ENCODE results near the gene KIF14. TPM values are rescaled to one million over a fixed set of nuclear protein-coding genes. Genes with fewer than 3 reads are reported as not detected.

The KIF14 gene, protein sequence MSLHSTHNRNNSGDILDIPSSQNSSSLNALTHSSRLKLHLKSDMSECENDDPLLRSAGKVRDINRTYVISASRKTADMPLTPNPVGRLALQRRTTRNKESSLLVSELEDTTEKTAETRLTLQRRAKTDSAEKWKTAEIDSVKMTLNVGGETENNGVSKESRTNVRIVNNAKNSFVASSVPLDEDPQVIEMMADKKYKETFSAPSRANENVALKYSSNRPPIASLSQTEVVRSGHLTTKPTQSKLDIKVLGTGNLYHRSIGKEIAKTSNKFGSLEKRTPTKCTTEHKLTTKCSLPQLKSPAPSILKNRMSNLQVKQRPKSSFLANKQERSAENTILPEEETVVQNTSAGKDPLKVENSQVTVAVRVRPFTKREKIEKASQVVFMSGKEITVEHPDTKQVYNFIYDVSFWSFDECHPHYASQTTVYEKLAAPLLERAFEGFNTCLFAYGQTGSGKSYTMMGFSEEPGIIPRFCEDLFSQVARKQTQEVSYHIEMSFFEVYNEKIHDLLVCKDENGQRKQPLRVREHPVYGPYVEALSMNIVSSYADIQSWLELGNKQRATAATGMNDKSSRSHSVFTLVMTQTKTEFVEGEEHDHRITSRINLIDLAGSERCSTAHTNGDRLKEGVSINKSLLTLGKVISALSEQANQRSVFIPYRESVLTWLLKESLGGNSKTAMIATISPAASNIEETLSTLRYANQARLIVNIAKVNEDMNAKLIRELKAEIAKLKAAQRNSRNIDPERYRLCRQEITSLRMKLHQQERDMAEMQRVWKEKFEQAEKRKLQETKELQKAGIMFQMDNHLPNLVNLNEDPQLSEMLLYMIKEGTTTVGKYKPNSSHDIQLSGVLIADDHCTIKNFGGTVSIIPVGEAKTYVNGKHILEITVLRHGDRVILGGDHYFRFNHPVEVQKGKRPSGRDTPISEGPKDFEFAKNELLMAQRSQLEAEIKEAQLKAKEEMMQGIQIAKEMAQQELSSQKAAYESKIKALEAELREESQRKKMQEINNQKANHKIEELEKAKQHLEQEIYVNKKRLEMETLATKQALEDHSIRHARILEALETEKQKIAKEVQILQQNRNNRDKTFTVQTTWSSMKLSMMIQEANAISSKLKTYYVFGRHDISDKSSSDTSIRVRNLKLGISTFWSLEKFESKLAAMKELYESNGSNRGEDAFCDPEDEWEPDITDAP (N-terminal part only)
- 5.1 and 5.4 TPM in 2 replicates for total RNA-seq (2014; rRNA removed; shearing (Covaris generic))
- polyA plus RNA-seq (2016; fragmentation: Nextera tagmentation; extraction: Ambion mirVana) = 2.2 and 2.3 TPM in 2 replicates

DNA sequence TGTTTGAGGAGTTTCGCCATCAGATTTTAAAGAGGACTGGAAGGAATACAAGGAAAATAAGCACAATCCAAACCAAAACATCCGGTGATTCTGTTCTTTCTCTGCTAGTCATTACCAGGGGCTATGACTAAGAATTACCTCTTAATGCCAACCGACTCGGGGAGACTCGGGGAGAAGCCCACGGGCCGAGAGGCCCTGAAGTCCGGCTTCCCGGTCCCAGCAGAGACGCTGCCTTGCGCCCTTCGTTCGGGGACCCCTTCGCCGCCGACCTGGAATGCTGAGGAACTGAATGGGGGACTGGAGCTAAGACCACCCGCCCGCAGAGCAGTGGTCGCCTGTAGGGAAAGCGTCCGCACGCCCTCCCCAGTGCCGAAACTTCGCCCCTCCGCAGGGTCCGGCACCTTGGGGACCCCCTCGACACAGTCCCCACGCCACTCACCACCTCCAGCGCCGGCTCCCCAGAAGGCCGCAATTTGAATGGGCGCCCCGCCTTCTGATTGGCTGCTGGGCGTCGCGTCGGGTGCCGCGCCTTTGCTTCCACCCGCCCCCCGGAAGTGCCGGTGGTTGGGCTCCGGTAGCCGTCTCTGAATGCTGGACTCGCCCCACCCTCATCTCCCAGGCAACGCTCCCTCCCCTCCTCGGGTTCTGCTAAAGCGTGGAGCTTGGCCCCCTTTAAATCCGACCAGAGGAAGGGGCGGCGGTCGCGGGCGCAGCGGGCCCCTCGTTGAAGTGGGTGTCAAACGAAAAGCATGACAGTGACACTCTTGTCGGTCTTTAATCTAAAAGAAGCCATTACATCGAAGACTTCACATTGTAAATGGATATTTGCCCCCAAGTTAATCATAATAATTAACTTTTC is at the start of gene KIF14:
KIF14 (minus strand) TSS at position 479 of the 859 bp plus-strand sequence. CDS start 2,028 bp downstream, outside the sequence.
- H4K20me1 ChIP-seq (ENCODE audit: insufficient read depth) = no peaks in the 10 kb centered on the region
- 1 to 2% methylated on average over 48 to 54 of the region's 59 CpGs for WGBS, 2 experiments (ENCODE audit: low coverage in 1 of 2, low lambda C conversion rate in 2 of 2, missing lambda C conversion rate in 2 of 2)
- H3K9me3 ChIP-seq (ENCODE audit: low read depth) = no peaks in the 10 kb centered on the region
- no peaks in the 10 kb centered on the region for H3K36me3 ChIP-seq (ENCODE audit: low read depth)
- peaks cover 15% of the 10 kb centered on the region for H3K4me1 ChIP-seq (ENCODE audit: insufficient read depth)
- H3K27ac ChIP-seq = peak within 1 kb of the TSS; percentile 81
- no peaks in the 10 kb centered on the region for H3K9me2 ChIP-seq (ENCODE audit: insufficient read depth)
- in situ Hi-C loops (cut with MboI) = no loop called here
- peak within 1 kb of the TSS; percentile 92 for H3K9ac ChIP-seq
- DNase-seq = peak; percentile 98
- TF ChIP-seq EZH2 (IDR thresholded peaks at IDR 0.05; ENCODE audit: insufficient read depth, poor library complexity, severe bottlenecking) (no peak), EZH2phosphoT487 (IDR thresholded peaks at IDR 0.05; ENCODE audit: insufficient read depth, low read depth) (no peak)
- peaks cover 21% of the 10 kb centered on the region for H3K79me2 ChIP-seq (ENCODE audit: insufficient read depth)
- no peaks in the 10 kb centered on the region for H3K27me3 ChIP-seq (replicated peaks; ENCODE audit: insufficient read depth)
- peak within 1 kb of the TSS; percentile 91 for H3K4me2 ChIP-seq (ENCODE audit: unreplicated experiment)
- peak within 1 kb of the TSS; percentile 94 for H3K4me3 ChIP-seq
- peak within 1 kb of the TSS; percentile 99 for H2AFZ ChIP-seq
- H3F3A ChIP-seq (ENCODE audit: insufficient read depth) = 0 out of 2 replicates have a peak, but pooled peaks cover 8% of the 10 kb centered on the region

DNA sequence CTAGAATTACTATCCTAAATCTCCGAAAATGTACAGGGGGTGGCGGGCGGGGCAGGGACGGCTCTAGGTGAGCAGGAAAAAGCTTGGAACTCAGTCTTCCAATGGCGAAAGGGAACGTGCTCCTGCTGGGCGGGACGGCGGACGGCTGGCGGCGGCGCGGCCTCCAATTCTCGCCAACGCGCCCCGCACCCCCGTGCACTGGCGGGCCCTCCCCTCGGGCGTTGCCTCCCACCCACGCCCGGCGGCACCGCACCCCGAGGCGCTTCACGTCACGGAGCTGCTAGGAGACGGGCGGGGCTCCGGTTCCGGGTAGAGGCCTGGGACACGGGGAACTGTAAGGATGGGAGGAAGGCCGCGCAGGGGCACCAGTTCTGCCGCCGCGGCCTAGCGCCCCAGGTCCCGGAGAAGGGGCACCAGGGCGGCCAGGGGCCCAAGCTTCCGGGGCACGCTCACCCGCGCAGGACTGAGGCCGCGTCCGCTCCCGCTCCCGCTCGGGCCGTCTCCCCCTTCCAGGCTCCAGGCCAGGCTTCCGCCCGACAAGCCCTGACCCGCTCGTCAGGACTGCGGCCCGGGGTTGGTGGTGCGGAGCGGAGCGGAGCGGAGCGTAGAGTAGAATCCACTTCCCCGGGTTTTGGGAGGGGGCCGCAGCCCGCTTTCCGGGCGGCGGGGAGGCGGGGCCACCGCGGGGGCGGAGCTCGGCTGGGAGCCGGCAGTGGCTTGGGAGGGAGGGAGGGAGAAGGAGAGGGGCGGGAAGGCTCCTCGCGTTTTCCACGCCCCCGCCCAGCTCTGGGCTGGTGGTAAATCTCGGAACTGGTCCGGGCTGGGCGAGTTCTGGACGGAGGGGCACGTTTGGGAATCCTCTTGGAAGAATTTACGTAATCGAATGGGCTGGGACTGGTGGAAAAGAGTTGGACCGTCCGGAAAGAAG is 49.0 kb upstream of the KIF14 start, which contains the start of gene DDX59:
DDX59 (minus strand) TSS at position 594 of the 928 bp plus-strand sequence. CDS start 3,167 bp downstream, outside the sequence.
- Histone ChIP-seq H3K27me3 (replicated peaks; ENCODE audit: insufficient read depth) (no peaks in the 10 kb centered on the region), H3F3A (ENCODE audit: insufficient read depth) (peaks cover 20% of the 10 kb centered on the region), H3K36me3 (ENCODE audit: low read depth) (no peaks in the 10 kb centered on the region), H3K9me3 (ENCODE audit: low read depth) (no peaks in the 10 kb centered on the region), H4K20me1 (ENCODE audit: insufficient read depth) (no peaks in the 10 kb centered on the region), H3K27ac (peak within 1 kb of the TSS; percentile 99), H3K79me2 (ENCODE audit: insufficient read depth) (peaks cover 52% of the 10 kb centered on the region), H3K9me2 (ENCODE audit: insufficient read depth) (no peaks in the 10 kb centered on the region), H3K4me1 (ENCODE audit: insufficient read depth) (peaks cover 31% of the 10 kb centered on the region), H3K4me3 (peak within 1 kb of the TSS; percentile 84), H3K9ac (peak within 1 kb of the TSS; percentile 99), H3K4me2 (ENCODE audit: unreplicated experiment) (peak within 1 kb of the TSS; percentile 98), H2AFZ (peak within 1 kb of the TSS; percentile 85)
- peak; percentile 99 for DNase-seq
- WGBS, 2 experiments (ENCODE audit: low coverage in 1 of 2, low lambda C conversion rate in 2 of 2, missing lambda C conversion rate in 2 of 2) = 1% methylated on average over 68 to 69 of the region's 91 CpGs
- no peak for TF ChIP-seq EZH2phosphoT487 (IDR thresholded peaks at IDR 0.05; ENCODE audit: insufficient read depth, low read depth)
- no peak for TF ChIP-seq EZH2 (IDR thresholded peaks at IDR 0.05; ENCODE audit: insufficient read depth, poor library complexity, severe bottlenecking)
- in situ Hi-C loops (cut with MboI) = no loop called here

Measured in GM23248 (cell line).